ENCODE results near the gene SLFN14.

DNA sequence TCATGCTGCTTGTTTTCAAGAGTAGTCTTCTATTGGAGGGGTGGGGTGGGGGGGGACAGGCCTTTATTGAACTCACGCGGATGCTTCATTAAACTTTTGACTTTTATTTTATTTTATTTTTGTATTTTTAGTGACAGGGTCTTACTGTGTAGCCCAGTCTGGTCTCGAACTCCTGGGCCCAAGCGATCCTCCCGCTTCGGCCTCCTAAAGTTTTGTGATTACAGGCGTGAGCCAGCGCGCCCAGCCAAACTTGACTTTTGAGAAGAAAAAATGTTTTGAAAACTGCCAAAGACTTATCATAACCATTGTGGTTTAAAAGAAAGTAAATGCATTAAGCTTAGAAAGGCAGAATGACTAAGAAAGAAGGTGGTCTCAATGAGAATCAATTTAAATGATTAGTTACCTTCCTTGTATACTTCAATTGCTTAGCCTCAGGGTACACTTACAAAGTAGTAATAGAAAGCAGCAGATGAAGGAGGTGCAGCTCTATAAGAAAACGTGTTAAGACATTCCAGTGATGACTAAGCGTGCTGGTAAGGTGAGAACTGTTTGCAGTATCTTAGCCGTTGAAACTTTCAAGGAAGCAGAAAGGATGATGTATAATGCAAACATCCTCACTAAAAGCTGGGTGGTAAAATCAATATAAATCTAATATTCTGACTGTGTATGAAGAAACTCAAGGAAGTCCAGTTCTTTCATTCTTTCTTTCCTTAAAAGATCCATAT lies 27.7 kb upstream of the SLFN14 start:
- TF ChIP-seq, protein P1, sequence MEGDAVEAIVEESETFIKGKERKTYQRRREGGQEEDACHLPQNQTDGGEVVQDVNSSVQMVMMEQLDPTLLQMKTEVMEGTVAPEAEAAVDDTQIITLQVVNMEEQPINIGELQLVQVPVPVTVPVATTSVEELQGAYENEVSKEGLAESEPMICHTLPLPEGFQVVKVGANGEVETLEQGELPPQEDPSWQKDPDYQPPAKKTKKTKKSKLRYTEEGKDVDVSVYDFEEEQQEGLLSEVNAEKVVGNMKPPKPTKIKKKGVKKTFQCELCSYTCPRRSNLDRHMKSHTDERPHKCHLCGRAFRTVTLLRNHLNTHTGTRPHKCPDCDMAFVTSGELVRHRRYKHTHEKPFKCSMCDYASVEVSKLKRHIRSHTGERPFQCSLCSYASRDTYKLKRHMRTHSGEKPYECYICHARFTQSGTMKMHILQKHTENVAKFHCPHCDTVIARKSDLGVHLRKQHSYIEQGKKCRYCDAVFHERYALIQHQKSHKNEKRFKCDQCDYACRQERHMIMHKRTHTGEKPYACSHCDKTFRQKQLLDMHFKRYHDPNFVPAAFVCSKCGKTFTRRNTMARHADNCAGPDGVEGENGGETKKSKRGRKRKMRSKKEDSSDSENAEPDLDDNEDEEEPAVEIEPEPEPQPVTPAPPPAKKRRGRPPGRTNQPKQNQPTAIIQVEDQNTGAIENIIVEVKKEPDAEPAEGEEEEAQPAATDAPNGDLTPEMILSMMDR (IDR thresholded peaks at IDR 0.05; ENCODE audit: low read depth, low read length), result no peak
- TF ChIP-seq EZH2phosphoT487 (IDR thresholded peaks at IDR 0.05; ENCODE audit: low read depth), result no peak
